GM12873 (cell line): ENCODE data around the gene AFG3L2.

Experiments
- TF ChIP-seq, protein P1 (sequence below): IDR thresholded peaks from 2 replicates; pipeline ENCODE4 v1.5.1; 2012; ENCODE audit warnings: low read depth, mild to moderate bottlenecking, moderate library complexity, low read length, control low read depth; ENCODE audit not compliant: insufficient read depth; ENCODE audit errors: missing control alignments

AFG3L2 gene

GRCh38 chr18:12376034-12376753, 833 bp downstream of the AFG3L2 start:
- TF ChIP-seq, protein P1, sequence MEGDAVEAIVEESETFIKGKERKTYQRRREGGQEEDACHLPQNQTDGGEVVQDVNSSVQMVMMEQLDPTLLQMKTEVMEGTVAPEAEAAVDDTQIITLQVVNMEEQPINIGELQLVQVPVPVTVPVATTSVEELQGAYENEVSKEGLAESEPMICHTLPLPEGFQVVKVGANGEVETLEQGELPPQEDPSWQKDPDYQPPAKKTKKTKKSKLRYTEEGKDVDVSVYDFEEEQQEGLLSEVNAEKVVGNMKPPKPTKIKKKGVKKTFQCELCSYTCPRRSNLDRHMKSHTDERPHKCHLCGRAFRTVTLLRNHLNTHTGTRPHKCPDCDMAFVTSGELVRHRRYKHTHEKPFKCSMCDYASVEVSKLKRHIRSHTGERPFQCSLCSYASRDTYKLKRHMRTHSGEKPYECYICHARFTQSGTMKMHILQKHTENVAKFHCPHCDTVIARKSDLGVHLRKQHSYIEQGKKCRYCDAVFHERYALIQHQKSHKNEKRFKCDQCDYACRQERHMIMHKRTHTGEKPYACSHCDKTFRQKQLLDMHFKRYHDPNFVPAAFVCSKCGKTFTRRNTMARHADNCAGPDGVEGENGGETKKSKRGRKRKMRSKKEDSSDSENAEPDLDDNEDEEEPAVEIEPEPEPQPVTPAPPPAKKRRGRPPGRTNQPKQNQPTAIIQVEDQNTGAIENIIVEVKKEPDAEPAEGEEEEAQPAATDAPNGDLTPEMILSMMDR: no peak

DNA sequence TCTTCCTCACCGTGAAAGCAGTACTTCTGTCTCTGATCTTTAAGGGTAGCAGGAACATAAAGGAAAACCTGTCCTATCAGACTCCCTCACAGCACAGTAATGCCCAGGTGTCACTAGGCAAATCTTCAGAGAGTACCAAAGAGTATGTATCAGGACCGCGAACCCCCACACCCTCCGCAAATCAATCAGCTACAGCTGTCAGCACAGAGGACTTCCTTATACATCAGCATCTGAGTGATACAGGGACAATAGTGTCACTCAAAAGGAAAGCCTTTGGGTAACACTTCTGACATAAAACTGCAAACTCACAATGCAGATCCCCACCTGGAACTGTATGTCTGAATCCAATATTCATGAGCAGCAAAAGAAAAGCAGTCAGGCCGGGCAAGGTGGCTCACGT, 2.6 kb downstream of the AFG3L2 start:
- TF ChIP-seq, protein P1: no peak

- TF ChIP-seq, protein P1: no peak
These were observed 3.3 kb downstream of the AFG3L2 start for GRCh38 chr18:12373771-12374116.

- TF ChIP-seq, protein P1: no peak
These were observed 3.8 kb downstream of the AFG3L2 start for GRCh38 chr18:12373116-12373770.

DNA sequence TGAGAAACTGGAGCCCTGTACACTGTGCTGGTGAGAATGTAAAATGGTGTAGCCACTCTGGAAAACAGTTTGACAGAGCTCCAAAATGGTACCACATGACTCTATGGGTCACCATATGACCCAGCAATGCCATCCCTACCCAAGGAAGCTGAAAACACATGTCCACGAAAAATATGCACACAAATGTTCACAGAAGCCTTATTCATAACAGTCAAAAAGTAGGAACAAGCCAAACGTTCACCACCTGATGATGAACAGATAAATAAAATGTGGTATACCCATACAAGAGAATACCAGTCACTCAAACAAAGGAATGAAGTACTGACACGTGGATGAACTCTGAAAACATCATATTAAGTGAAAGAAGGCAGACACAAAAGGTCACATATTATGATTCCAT, 4.6 kb downstream of the AFG3L2 start:
- TF ChIP-seq, protein P1: no peak

DNA sequence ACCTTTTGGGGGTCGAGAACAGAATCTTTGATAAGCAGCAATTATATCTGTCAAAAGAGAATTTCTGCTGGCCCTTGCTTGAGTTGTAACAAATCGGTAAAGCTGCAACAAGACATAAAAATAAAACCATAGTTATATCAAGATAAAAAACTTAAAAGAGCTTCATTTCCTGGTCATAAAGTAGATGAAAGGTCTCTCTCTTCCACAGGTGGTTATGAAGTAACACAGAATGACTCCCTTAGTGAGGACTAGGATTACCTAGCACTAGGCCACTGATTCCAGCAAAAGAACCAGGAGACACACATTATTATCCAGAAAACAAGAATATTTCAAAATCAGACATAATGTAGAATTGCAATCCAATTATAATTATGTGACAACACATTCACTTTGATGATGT, 5.4 kb downstream of the AFG3L2 start:
- TF ChIP-seq, protein P1: no peak

- TF ChIP-seq, protein P1: no peak
These were observed 7.8 kb downstream of the AFG3L2 start for GRCh38 chr18:12369211-12369610.
